ENCODE results near the gene VWA1.
"Not testable (repeated sequence)": the region's sequence is repeated elsewhere in the genome, so short reads cannot be mapped to it uniquely, and the experiment has no call there.

GRCh38 chr1:1450616-1451015, 15.1 kb downstream of the VWA1 start:
- TF ChIP-seq, protein P1, sequence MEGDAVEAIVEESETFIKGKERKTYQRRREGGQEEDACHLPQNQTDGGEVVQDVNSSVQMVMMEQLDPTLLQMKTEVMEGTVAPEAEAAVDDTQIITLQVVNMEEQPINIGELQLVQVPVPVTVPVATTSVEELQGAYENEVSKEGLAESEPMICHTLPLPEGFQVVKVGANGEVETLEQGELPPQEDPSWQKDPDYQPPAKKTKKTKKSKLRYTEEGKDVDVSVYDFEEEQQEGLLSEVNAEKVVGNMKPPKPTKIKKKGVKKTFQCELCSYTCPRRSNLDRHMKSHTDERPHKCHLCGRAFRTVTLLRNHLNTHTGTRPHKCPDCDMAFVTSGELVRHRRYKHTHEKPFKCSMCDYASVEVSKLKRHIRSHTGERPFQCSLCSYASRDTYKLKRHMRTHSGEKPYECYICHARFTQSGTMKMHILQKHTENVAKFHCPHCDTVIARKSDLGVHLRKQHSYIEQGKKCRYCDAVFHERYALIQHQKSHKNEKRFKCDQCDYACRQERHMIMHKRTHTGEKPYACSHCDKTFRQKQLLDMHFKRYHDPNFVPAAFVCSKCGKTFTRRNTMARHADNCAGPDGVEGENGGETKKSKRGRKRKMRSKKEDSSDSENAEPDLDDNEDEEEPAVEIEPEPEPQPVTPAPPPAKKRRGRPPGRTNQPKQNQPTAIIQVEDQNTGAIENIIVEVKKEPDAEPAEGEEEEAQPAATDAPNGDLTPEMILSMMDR (IDR thresholded peaks at IDR 0.05): not testable (repeated sequence)
- not testable (repeated sequence) for TF ChIP-seq FOXP1 (CRISPR knock-in tag; IDR thresholded peaks at IDR 0.05; ENCODE audit: borderline replicate concordance); ZBTB21 (CRISPR knock-in tag; IDR thresholded peaks at IDR 0.05; ENCODE audit: borderline replicate concordance); SMAD3 (CRISPR knock-in tag; IDR thresholded peaks at IDR 0.05; ENCODE audit: borderline replicate concordance); CREM (CRISPR knock-in tag; IDR thresholded peaks at IDR 0.05); SP1 (CRISPR knock-in tag; conservative IDR thresholded peaks at IDR 0.05); ZNF532 (CRISPR knock-in tag; IDR thresholded peaks at IDR 0.05; ENCODE audit: borderline replicate concordance)
- TF ChIP-seq, protein P2, sequence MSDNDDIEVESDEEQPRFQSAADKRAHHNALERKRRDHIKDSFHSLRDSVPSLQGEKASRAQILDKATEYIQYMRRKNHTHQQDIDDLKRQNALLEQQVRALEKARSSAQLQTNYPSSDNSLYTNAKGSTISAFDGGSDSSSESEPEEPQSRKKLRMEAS (CRISPR knock-in tag; IDR thresholded peaks at IDR 0.05): not testable (repeated sequence)
- TF ChIP-seq, protein P3, sequence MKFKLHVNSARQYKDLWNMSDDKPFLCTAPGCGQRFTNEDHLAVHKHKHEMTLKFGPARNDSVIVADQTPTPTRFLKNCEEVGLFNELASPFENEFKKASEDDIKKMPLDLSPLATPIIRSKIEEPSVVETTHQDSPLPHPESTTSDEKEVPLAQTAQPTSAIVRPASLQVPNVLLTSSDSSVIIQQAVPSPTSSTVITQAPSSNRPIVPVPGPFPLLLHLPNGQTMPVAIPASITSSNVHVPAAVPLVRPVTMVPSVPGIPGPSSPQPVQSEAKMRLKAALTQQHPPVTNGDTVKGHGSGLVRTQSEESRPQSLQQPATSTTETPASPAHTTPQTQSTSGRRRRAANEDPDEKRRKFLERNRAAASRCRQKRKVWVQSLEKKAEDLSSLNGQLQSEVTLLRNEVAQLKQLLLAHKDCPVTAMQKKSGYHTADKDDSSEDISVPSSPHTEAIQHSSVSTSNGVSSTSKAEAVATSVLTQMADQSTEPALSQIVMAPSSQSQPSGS (CRISPR knock-in tag; IDR thresholded peaks at IDR 0.05; ENCODE audit: borderline replicate concordance, low read depth): not testable (repeated sequence)
